PFSK-1 (cell line): ENCODE results near the gene SLC6A7.

Experiments used
- FOXP2 ChIP-seq: optimal IDR thresholded peaks from 2 replicates; pipeline ENCODE3; 2011; ENCODE audit warnings: borderline replicate concordance, control low read depth, inconsistent platforms; ENCODE audit not compliant: insufficient read depth; ENCODE audit errors: extremely low read length, extremely low read depth
- POLR2AphosphoS5 ChIP-seq: IDR thresholded peaks from 2 replicates; pipeline ENCODE4 v1.6.1; 2012; ENCODE audit warnings: low read depth, mild to moderate bottlenecking, control low read depth, low read length, moderate library complexity
- REST ChIP-seq, 2 experiments: IDR thresholded peaks; 2 replicates each; pipeline versions ENCODE4 v1.6.1 to v1.8.0; 2011 to 2012; ENCODE audit warnings: low read depth in 2 of 2, low read length in 2 of 2, control low read depth in 1 of 2, inconsistent platforms in 1 of 2, mild to moderate bottlenecking in 1 of 2, moderate library complexity in 1 of 2; ENCODE audit not compliant: insufficient read depth in 1 of 2
- SIN3A ChIP-seq: IDR thresholded peaks from 2 replicates; pipeline ENCODE4 v1.6.1; 2012; ENCODE audit warnings: mild to moderate bottlenecking, low read length, moderate library complexity, borderline replicate concordance; ENCODE audit not compliant: insufficient read depth
- TAF1 ChIP-seq: IDR thresholded peaks from 2 replicates; pipeline ENCODE4 v1.6.1; 2012; ENCODE audit warnings: low read length, control low read depth, borderline replicate concordance; ENCODE audit not compliant: insufficient read depth

The SLC6A7 gene

GRCh38 chr5:150249744-150250143 is 59.9 kb downstream of the SLC6A7 start:
- TF ChIP-seq POLR2AphosphoS5 (no peak), SIN3A (no peak), FOXP2 (no peak), TAF1 (no peak), REST (IDR thresholded peaks at IDR 0.05; ENCODE audit: insufficient read depth in 1 of 2, low read depth in 2 of 2, low read length in 2 of 2) (no peak)

DNA sequence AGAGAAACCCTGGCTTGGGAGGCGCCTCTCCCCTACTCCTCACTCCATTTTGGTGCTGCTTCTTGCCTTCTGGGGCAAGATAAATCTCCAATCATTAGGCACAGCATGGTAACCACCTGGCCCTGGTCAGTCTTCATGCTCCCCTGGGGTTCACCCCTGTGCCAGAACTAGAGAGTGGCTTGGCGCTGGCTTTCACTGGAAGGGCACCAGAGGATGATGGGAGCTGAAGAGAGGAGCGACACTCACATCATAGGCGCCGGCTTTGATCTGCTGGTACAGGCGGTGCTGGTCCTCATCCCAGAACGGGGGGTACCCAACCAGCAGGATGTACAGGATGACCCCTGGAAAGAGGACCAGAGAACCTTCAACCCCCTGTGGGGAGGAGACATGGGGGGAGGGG is 61.6 kb downstream of the SLC6A7 start:
- TF ChIP-seq SIN3A (no peak), POLR2AphosphoS5 (no peak), FOXP2 (no peak)

GRCh38 chr5:150252489-150252888 is 62.6 kb downstream of the SLC6A7 start:
- TF ChIP-seq REST (IDR thresholded peaks at IDR 0.05; ENCODE audit: insufficient read depth in 1 of 2, low read depth in 2 of 2, low read length in 2 of 2) = no peak
- TF ChIP-seq SIN3A = no peak
- no peak for TF ChIP-seq FOXP2
- no peak for TF ChIP-seq TAF1
- TF ChIP-seq POLR2AphosphoS5 = no peak

GRCh38 chr5:150253416-150254208 is 63.8 kb downstream of the SLC6A7 start:
- no peak for TF ChIP-seq SIN3A
- no peak for TF ChIP-seq TAF1
- TF ChIP-seq FOXP2 = no peak
- no peak for TF ChIP-seq REST (IDR thresholded peaks at IDR 0.05; ENCODE audit: insufficient read depth in 1 of 2, low read depth in 2 of 2, low read length in 2 of 2)
- TF ChIP-seq POLR2AphosphoS5 = no peak

GRCh38 chr5:150254363-150254762 is 64.5 kb downstream of the SLC6A7 start:
- TF ChIP-seq SIN3A = no peak
- no peak for TF ChIP-seq REST (IDR thresholded peaks at IDR 0.05; ENCODE audit: insufficient read depth in 1 of 2, low read depth in 2 of 2, low read length in 2 of 2)
- TF ChIP-seq FOXP2 = no peak
- no peak for TF ChIP-seq TAF1
- no peak for TF ChIP-seq POLR2AphosphoS5
